HepG2 (cell line): Measurements from ENCODE around the gene ZNF512B. TPM values are rescaled to one million over a fixed set of nuclear protein-coding genes. Genes with fewer than 3 reads are reported as not detected.
A peak's percentile ranks its signal among the peaks of the same experiment; 100 is the strongest.

Experiments used
- CEBPZ ChIP-seq: IDR thresholded peaks from 2 replicates; pipeline ENCODE4 v1.6.1; 2012; ENCODE audit warnings: low read length, improper control_type of control experiment
- TAF15 ChIP-seq: fragments of 200-400 bp; formaldehyde crosslinking; IDR thresholded peaks from one replicate; pipeline ENCODE4 v1.6.1; 2018; ENCODE audit warnings: mild to moderate bottlenecking, low read depth, low read length; ENCODE audit not compliant: poor library complexity, severe bottlenecking
- UBTF ChIP-seq: sonication (generic); formaldehyde crosslinking; IDR thresholded peaks from 2 replicates; pipeline ENCODE4 v1.4.0; 2020; ENCODE audit warnings: mild to moderate bottlenecking, missing genetic modification reagents
- ZBTB20 ChIP-seq: sonication (generic); formaldehyde crosslinking; IDR thresholded peaks from 2 replicates; pipeline ENCODE4 v1.8.1; 2023; ENCODE audit warnings: missing genetic modification reagents, low read depth, mild to moderate bottlenecking, borderline replicate concordance
- ZNF253 ChIP-seq: sonication (generic); formaldehyde crosslinking; IDR thresholded peaks from 2 replicates; pipeline ENCODE4 v1.8.0; 2022; ENCODE audit warnings: mild to moderate bottlenecking, missing genetic modification reagents, borderline replicate concordance
- ZNF318 ChIP-seq: sonication (generic); formaldehyde crosslinking; IDR thresholded peaks from 2 replicates; pipeline ENCODE4 v1.4.0; 2020; ENCODE audit warnings: mild to moderate bottlenecking, missing genetic modification reagents
- ZNF607 ChIP-seq: sonication (generic); formaldehyde crosslinking; IDR thresholded peaks from 2 replicates; pipeline ENCODE4 v1.5.1; 2020; ENCODE audit warnings: missing genetic modification reagents, mild to moderate bottlenecking, borderline replicate concordance
- ZNF644 ChIP-seq: IDR thresholded peaks from 2 replicates; pipeline ENCODE4 v1.6.1; 2016; ENCODE audit warnings: low read depth
- ZNF770 ChIP-seq: sonication (generic); formaldehyde crosslinking; IDR thresholded peaks from 2 replicates; pipeline ENCODE4 v1.5.0; 2020; ENCODE audit warnings: mild to moderate bottlenecking, missing genetic modification reagents
- polyA plus RNA-seq, 8 experiments: library from polyadenylated mRNA; depleted of rRNA in 3 of 8; stranded (reverse) in 7 of 8; unstranded in 1 of 8; fragments of >200 nt; fragmentation: Illumina TruSeq in 4 of 8; extraction: Trizol in 4 of 8; gene quantifications; 2 replicates each; pipeline versions ENCODE4 v1.2.1 to v1.2.3, GENCODE V29; 2011 to 2016; ENCODE audit warnings: low read depth in 4 of 8, missing spikeins in 1 of 8, mixed read lengths in 1 of 8; ENCODE audit not compliant: insufficient read depth in 1 of 8
- total RNA-seq, 5 experiments: library from RNA; depleted of rRNA; stranded (reverse); fragments of >200 nt; fragmentation: Illumina TruSeq; extraction: Trizol; gene quantifications; 2 replicates each; pipeline ENCODE4 v1.2.3, GENCODE V29; 2016; ENCODE audit warnings: low read depth in 1 of 5

The ZNF512B gene
- total and polyA plus RNA-seq, 2 of the 13 experiments (the other 11 are each of a cell fraction or from before 2014, with no cell fraction given), result 11.5 to 30.6 TPM

- TF ChIP-seq TAF15 (peak; percentile 100), ZNF770 (CRISPR knock-in tag) (peak; percentile 61; the same call in 1 of the 2 replicates), ZNF607 (CRISPR knock-in tag) (peak; percentile 92), CEBPZ (no peak), ZNF644 (CRISPR knock-in tag) (0 out of 2 replicates have a peak, but pooled peaks have one; percentile 6), ZNF318 (CRISPR knock-in tag) (peak; percentile 90), UBTF (CRISPR knock-in tag) (peak; percentile 84), ZNF253 (no peak), ZBTB20 (CRISPR knock-in tag) (peak; percentile 90)
Observed at GRCh38 chr20:63980806-63981728, 11.3 kb upstream of the ZNF512B start, which contains the start of gene PRPF6 (continued).
